GM19193 (cell line): ENCODE results near the gene GNL1.

Experiments used
- POLR2A ChIP-seq: IDR thresholded peaks from 4 replicates; pipeline ENCODE4 v1.6.1; 2011; ENCODE audit not compliant: insufficient read depth, insufficient read length; ENCODE audit errors: extremely low read depth

The GNL1 gene

DNA sequence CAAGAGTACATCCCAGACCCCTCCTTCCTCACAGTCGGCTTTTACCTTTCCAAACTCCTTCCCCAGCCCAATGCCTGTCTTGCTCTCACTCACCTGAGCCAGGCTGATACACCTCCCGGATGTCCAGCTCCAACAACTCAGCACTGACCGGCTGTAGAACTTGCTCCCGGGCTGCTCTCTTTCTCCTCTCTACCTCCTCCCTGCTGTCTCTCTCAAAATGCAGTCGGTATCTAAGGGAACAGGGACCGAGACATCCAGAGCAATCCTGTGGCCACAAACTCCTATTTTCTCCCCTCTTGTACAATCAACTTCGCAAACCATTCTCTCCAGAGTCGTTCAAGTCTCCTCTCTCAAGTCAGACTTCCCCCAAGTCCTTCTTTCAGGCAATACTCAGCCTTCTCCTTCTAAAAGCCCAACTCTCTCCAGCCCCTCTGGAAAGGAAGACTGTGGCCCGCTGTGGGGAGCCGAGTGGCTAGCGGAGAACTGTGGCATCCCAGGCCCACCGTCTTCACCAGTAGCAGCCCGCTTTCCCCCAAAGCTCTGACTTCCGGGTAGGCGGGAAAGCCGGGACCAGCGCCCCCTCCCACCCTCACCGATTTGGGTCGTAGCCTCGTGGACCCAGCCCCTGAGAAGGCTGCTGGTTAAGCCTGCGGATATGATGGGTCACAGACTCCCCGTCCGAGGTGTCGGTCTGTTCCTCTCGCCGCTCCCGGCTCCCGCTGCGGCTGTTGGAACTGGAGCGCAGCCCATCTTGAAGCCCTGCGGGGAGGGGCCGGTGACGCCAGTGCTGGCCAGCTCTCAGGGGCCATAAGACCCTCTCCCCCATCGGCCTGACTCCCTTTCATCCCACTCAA lies 1.1 kb downstream of the GNL1 start:
- no peak for TF ChIP-seq POLR2A

- no peak for TF ChIP-seq POLR2A
Measured at GRCh38 chr6:30554404-30554803, 1.9 kb downstream of the GNL1 start.

DNA sequence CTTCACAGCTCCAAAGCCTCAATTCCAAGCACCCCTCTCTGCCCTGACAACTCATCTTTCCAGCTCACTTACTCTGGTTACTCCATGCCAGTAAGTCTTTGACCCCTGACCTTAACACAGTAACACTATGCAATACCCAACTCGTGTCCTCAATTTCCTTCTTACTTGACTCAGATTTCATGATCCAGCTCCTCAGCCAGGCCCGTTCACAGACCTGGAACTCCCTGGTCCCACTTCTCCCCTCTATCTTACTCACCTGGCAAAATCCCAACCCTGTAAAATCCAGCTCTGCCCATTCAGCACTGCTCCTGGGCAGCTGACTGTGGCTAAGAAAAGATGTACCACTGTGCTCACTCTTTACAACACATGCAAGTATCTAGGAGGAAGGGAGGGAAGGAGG lies 7.9 kb downstream of the GNL1 start:
- no peak for TF ChIP-seq POLR2A

DNA sequence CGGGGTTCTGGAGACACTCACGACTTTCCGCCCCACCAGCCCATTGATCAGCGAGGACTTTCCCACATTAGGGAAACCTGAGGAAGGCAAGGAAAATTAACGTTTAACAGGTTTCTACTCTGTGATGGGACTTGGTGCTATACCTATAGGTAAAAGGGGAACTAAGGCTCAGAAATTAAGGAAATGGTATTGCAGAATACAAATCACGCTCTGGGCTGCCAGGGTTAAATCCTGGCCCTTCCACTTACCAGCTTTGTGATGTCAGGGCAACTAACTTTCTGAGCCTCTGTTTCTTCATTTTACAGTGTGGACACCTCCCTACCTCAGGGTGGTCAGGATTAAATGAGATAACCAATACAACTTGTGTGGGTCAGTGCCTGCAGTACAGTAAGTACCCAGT lies 8.8 kb downstream of the GNL1 start:
- TF ChIP-seq POLR2A = no peak

DNA sequence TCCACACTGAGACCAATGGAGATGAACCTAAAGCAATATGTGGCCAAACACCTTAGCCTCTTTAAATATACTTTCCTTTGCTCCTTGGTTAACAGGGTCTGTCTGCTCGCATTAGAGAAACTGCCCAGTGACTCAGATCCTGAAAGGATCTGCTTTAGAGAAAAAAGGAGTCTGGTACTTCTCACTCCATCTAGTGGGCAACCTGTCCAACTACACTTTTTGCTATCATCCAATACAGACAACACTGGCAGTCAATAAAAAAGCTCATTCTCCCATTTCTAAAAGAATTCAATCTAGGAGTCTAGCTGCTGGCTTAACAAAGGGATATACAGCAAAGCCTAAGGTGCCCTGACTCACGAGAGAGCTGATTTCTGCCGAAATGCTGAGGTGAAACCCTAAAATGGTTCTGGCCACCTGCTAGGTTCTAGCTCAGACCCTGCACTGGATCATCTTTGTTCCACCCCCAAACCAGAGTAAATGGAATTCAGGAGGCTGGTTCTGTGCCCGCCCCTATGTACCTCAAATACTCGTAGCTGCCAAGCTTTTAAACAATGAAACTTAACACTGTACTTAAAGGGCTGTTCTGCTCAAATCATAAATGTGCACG lies 11.5 kb downstream of the GNL1 start:
- TF ChIP-seq POLR2A = no peak

DNA sequence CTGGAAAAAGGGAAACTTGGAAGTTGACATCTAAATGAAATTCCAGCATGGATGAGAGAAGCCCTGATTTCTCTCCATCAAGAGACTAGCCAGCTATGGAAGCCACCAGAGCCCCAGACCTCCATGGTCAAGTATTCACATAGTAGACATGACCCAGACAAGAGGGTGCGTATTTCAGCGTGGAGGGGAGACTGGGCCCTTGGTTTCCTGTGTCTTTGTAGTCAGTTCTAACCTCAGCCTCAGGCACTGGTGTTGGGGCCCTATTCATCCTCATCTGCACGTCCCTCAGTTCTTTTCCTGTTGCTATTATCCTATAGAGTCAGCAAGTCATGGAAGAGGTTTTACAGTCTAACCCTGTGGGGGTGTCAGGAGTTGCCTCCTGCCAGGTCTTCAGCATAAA lies 12.5 kb downstream of the GNL1 start:
- TF ChIP-seq POLR2A = no peak

DNA sequence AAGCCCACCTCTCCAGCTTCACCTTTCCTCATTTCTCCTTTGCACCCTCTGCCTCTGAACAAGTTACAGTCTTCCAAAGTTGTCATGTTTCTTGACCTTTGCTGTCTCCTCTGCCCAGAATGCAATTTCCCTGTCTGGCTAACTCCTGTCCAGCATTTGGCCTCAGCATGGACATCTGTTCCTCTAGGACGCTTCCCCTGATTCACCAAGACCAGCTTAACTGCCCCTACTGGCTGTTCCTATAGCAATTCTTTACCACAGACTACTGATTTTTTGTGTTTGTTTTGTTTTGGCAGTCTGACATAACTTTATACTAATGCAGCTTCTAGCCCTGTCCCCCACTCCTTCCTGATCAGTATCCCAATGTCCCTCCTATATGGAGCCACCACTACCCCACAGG lies 13.4 kb downstream of the GNL1 start:
- TF ChIP-seq POLR2A = no peak

GRCh38 chr6:30542404-30542725 lies 13.9 kb downstream of the GNL1 start:
- no peak for TF ChIP-seq POLR2A

DNA sequence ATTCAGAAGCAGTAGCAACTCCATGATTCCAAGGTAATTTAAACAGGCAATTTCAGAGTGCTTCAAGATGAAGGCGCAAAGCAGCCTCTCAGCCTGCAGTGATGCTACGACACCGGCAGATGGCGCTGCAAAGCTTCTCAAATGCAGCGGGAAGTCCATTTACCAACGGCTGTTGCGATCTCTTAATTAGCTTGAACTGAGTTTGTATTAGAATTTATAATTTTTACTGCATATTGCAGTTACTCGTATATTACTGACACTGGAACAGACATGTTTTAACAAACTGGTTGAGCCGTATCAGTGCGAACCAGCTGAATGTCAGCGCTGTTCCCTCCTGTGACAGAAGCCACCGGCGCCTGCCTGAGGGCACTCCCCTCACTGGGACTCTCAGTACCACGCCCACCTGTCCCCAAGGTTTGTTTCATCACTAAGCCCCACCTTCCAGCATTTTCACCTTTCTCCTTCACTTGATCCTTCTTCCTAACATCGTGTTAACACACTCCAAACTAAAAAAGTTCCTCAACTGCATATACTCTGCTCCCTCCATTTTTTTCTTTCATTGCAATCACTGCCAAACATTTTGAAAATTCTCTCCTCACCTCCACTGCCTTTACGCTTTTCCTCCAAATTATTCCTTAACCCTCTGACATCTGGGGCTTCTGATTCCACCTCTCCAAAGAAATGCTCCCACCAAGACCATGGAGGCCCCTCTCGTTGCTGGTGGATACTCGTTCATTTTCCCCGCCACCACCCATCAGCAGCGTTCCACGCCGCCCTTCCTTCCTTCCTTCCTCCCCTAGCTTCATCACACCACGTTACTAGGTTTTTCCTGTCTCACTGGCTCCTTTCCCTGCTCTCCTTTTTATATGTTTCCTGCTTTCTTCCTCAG lies 14.5 kb downstream of the GNL1 start:
- TF ChIP-seq POLR2A = no peak

DNA sequence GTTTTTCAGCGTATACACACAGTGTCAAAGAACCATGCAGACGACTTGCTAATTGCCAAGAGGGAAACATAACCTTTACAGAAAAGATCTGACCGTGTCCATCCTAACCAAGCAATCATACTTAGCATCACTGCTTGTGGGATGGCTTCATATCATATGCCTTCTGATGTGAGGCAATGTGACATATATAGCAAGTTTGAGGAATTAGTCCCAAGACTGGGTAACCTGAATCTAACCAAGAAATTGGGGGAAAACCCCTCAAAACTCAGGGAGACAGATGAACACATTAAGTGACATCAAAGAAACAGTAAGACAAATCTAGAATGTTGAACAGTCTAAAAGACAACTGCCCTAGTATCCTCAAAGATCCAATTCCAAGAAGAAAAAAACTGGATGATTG lies 18.4 kb downstream of the GNL1 start:
- TF ChIP-seq POLR2A = no peak

DNA sequence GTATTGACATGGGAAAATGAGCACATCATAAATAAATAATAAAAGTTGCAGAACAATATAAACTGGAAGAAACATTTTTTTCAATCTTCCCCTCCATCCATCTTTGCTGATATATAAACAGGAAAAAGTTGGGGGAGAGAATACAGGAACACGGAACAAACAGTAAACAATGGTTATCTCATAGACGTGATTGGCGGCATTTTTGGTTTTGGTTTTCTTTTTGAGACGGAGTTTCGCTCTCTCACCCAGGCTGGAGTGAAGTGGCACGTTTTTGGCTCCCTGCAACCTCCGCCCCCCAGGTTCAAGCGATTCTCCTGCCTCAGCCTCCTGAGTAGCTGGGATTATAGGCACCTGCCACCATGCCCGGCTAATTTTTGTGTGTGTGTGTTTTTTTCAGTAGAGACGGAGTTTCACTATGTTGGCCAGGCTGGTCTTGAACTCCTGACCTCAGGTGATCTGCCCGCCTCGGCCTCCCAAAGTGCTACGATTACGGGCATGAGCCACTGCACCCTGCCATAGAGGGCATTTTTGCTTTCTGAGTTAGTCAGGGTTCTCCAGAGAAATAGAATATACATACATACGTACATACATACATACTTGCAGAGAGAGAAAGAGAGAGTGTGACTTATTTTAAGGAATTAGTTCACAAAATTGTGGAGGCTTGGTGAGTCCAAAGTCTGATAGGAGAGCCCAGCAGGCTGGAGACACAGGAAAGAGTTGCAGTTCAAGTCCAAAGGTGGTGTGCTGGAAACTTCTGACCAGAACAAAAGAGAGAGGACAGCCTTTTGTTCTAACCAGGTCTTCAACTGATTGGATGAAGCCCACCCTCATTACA lies 22.6 kb downstream of the GNL1 start:
- no peak for TF ChIP-seq POLR2A

GRCh38 chr6:30530014-30530413 lies 26.3 kb downstream of the GNL1 start:
- no peak for TF ChIP-seq POLR2A

- TF ChIP-seq POLR2A = no peak
Measured at GRCh38 chr6:30520522-30520921, 35.8 kb downstream of the GNL1 start.

GRCh38 chr6:30515944-30516753 lies 40.1 kb downstream of the GNL1 start:
- peak; percentile 67 for TF ChIP-seq POLR2A
